NT2/D1 (cell line): ENCODE data around the gene NACC2.

Source experiments
- SUZ12 ChIP-seq: IDR thresholded peaks from 2 replicates; pipeline ENCODE4 v1.6.1; 2011; ENCODE audit not compliant: insufficient read length, insufficient read depth; ENCODE audit errors: extremely low read depth
- YY1 ChIP-seq: IDR thresholded peaks from 2 replicates; pipeline ENCODE4 v1.6.1; 2011; ENCODE audit not compliant: insufficient read length, insufficient read depth
- ZNF274 ChIP-seq: IDR thresholded peaks from 2 replicates; pipeline ENCODE4 v1.6.1; 2011; ENCODE audit warnings: mild to moderate bottlenecking, low read depth, low read length

- TF ChIP-seq ZNF274 (no peak), YY1 (no peak), SUZ12 (no peak)
Measured at GRCh38 chr9:135985889-135986288, 109.2 kb downstream of the NACC2 start.
